GM19452 (cell line): ENCODE data around the gene GPER1.
A peak's percentile ranks its signal among the peaks of the same experiment; 100 is the strongest.
"Not testable (repeated sequence)": the region's sequence is repeated elsewhere in the genome, so short reads cannot be mapped to it uniquely, and the experiment has no call there.

Experiments
- ATAC-seq: cut with Tn5 transposase; IDR thresholded peaks from one replicate; pipeline ENCODE4 v1.9.1; 2021; ENCODE audit not compliant: unreplicated experiment

The GPER1 gene

GRCh38 chr7:1101563-1102431, 13.9 kb downstream of the GPER1 start:
- ATAC-seq, result no peak

- peak; percentile 45 for ATAC-seq
These were observed 15.3 kb downstream of the GPER1 start for GRCh38 chr7:1103009-1103788.

GRCh38 chr7:1103789-1104515, 16.0 kb downstream of the GPER1 start:
- peak; percentile 7 for ATAC-seq

- no peak for ATAC-seq
These were observed 16.7 kb downstream of the GPER1 start for GRCh38 chr7:1104516-1105179.

- ATAC-seq, result no peak
These were observed 17.3 kb downstream of the GPER1 start for GRCh38 chr7:1105189-1105588.

GRCh38 chr7:1106063-1106792, 18.3 kb downstream of the GPER1 start:
- no peak for ATAC-seq

- no peak for ATAC-seq
These were observed 19.0 kb downstream of the GPER1 start for GRCh38 chr7:1106793-1107421.

GRCh38 chr7:1108264-1108920, 20.5 kb downstream of the GPER1 start:
- no peak for ATAC-seq

- no peak for ATAC-seq
These were observed 21.8 kb downstream of the GPER1 start for GRCh38 chr7:1109581-1110310.

- ATAC-seq, result no peak
These were observed 22.4 kb downstream of the GPER1 start for GRCh38 chr7:1110358-1110757.

GRCh38 chr7:1111156-1111555, 23.2 kb downstream of the GPER1 start:
- no peak for ATAC-seq

GRCh38 chr7:1112109-1112508, 24.2 kb downstream of the GPER1 start:
- ATAC-seq, result no peak

GRCh38 chr7:1112625-1113547, 25.0 kb downstream of the GPER1 start:
- no peak for ATAC-seq

GRCh38 chr7:1113548-1113885, 25.6 kb downstream of the GPER1 start:
- no peak for ATAC-seq

- ATAC-seq, result no peak
These were observed 26.2 kb downstream of the GPER1 start for GRCh38 chr7:1114088-1114487.

GRCh38 chr7:1114505-1114904, 26.6 kb downstream of the GPER1 start:
- ATAC-seq, result no peak

- ATAC-seq, result not testable (repeated sequence)
These were observed 27.5 kb downstream of the GPER1 start for GRCh38 chr7:1115171-1116045.
